Measurements from ENCODE around the gene JADE1. TPM values are rescaled to one million over a fixed set of nuclear protein-coding genes. Genes with fewer than 3 reads are reported as not detected.

JADE1 gene
- 17.6 and 26.0 TPM in 2 replicates for total RNA-seq

GRCh38 chr4:128809477-128810330, at the start of gene JADE1:
Gene JADE1, plus strand, starts transcription at chr4:128809700. Its CDS starts 22,059 bp downstream, at chr4:128831759.

